Ectodermal cell (in vitro differentiated cells): ENCODE measurements around the gene MIER2.

Source experiments
- H3K27ac ChIP-seq: 2 replicates; pipeline ENCODE4 v1.7.0; 2013; ENCODE audit warnings: mild to moderate bottlenecking, low read depth, low read length; ENCODE audit not compliant: insufficient read depth, poor library complexity, severe bottlenecking
- H3K27me3 ChIP-seq: 2 replicates; pipeline ENCODE4 v1.7.0; 2013; ENCODE audit warnings: mild to moderate bottlenecking, low read length; ENCODE audit not compliant: insufficient read depth, control insufficient read depth, poor library complexity, severe bottlenecking
- H3K36me3 ChIP-seq: one replicate; pipeline ENCODE4 v1.7.0; 2013; ENCODE audit warnings: low read length; ENCODE audit not compliant: control insufficient read depth, insufficient read depth
- H3K4me1 ChIP-seq: one replicate; pipeline ENCODE4 v1.7.0; 2013; ENCODE audit warnings: low read length; ENCODE audit not compliant: control insufficient read depth, insufficient read depth
- H3K4me3 ChIP-seq: 2 replicates; pipeline ENCODE4 v1.7.0; 2013; ENCODE audit warnings: low read depth, low read length, control low read depth; ENCODE audit not compliant: insufficient read depth
- H3K9me3 ChIP-seq: 2 replicates; pipeline ENCODE4 v1.7.0; 2013; ENCODE audit warnings: mild to moderate bottlenecking, low read length, moderate library complexity; ENCODE audit not compliant: control insufficient read depth
- WGBS, 2 experiments: methylation state at CpG; one replicate each; pipeline ENCODE4 v1.1.7; 2013; ENCODE audit warnings: missing lambda C conversion rate in 2 of 2; 5-methylcytosine and 5-hydroxymethylcytosine counted together

The MIER2 gene

DNA sequence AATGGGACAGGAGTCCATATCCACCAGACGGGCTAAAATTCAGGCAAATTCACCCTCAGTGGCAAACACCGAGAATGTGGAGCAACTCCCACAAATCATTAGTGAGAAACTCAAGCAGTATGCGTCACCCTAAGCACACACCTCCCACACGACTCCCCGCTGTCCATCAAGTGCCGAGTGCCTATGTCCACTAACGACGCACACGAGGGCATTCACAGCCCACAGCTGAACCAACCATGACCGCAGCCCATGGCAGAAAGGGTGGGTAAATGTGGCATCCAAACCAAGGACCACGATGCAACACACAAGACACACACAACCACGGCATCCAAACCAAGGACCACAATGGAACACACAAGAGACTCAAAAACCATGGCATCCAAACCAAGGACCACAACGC, 22.0 kb downstream of the MIER2 start:
- Histone ChIP-seq H3K36me3 (peaks cover 66% of the 10 kb centered on the region), H3K4me3 (no peak overlapping the region), H3K27me3 (no peaks in the 10 kb centered on the region), H3K27ac (no peak overlapping the region), H3K4me1 (no peaks in the 10 kb centered on the region), H3K9me3 (no peaks in the 10 kb centered on the region)
- 93 to 96% methylated on average over 13 of the region's 13 CpGs for WGBS, 2 experiments

DNA sequence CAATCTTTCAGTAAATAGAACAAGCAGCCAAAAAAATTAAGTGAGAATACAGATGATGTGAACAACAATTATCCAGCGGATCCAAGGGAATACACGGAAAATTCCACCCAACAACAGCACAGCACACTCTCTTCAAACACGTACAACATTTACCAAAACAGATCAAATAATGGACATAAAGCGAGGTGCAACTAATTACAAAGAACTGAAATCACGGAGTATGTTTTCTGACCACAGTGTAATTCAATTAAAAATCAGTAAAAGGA, 26.2 kb downstream of the MIER2 start:
- Histone ChIP-seq H3K27ac (no peak overlapping the region), H3K4me1 (no peaks in the 10 kb centered on the region), H3K27me3 (no peaks in the 10 kb centered on the region), H3K9me3 (no peaks in the 10 kb centered on the region), H3K36me3 (peaks cover 47% of the 10 kb centered on the region), H3K4me3 (no peak overlapping the region)
- WGBS, 2 experiments, result 95 to 96% methylated on average over 5 of the region's 5 CpGs

DNA sequence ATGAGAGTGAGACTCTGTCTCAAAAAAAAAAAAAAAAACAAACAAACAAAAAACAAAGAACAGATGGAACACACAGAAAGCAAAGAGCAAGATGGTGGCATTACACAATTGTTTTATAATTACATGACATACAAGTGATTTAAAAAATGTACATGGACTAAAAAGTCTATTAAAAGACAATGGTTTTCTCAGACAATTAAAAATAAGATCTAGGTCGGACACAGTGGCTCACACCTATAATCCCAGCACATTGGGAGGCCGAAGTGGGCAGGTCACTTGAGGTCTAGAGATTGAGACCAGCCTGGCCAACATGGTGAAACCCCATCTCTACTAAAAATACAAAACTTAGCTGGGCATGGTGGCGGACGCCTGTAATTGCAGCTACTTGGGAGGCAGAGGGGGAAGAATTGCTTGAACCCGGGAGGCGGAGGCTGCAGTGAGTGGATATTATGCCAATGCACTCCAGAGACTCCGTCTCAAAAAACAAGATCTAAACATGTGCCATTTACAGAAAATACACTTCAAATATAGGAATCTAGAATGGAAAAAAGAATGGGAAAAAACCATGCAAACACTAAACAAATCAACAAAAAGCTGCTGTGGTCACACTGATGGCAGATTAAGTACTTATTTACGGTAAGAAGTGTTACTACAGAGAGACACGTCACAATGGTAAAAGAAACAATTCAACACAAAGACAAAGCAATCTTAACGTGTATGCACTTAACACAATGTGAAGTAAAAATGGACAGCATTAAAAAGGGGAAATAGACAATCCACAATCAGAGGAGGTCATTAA, 26.7 kb downstream of the MIER2 start:
- H3K27ac ChIP-seq, result no peak overlapping the region
- H3K4me1 ChIP-seq, result no peaks in the 10 kb centered on the region
- H3K27me3 ChIP-seq, result no peaks in the 10 kb centered on the region
- 93 to 94% methylated on average over 10 of the region's 10 CpGs for WGBS, 2 experiments
- H3K36me3 ChIP-seq, result peaks cover 42% of the 10 kb centered on the region
- no peak overlapping the region for H3K4me3 ChIP-seq
- H3K9me3 ChIP-seq, result no peaks in the 10 kb centered on the region

DNA sequence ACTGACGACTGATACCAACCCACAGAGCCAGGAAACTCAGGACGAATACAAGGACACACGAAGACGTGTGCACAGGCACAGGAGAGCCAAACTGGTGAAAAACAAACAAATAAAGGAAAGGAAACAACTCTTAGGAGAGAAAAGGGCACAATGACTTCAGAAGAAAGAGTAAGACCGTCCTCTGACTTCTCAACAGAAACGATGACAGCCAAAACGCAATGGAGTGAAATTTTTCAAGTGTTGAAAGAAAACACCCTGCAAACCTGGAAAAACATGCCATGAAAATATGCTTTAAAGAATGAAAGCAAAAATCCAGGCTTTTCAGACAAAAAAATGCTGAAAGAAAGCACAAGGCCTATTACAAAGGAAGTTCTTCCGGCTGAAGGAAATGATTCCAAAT, 28.8 kb downstream of the MIER2 start:
- Histone ChIP-seq H3K27ac (no peak overlapping the region), H3K27me3 (no peaks in the 10 kb centered on the region), H3K4me3 (no peak overlapping the region), H3K9me3 (no peaks in the 10 kb centered on the region), H3K36me3 (peaks cover 34% of the 10 kb centered on the region), H3K4me1 (no peaks in the 10 kb centered on the region)
- 92 to 96% methylated on average over 8 of the region's 8 CpGs for WGBS, 2 experiments

DNA sequence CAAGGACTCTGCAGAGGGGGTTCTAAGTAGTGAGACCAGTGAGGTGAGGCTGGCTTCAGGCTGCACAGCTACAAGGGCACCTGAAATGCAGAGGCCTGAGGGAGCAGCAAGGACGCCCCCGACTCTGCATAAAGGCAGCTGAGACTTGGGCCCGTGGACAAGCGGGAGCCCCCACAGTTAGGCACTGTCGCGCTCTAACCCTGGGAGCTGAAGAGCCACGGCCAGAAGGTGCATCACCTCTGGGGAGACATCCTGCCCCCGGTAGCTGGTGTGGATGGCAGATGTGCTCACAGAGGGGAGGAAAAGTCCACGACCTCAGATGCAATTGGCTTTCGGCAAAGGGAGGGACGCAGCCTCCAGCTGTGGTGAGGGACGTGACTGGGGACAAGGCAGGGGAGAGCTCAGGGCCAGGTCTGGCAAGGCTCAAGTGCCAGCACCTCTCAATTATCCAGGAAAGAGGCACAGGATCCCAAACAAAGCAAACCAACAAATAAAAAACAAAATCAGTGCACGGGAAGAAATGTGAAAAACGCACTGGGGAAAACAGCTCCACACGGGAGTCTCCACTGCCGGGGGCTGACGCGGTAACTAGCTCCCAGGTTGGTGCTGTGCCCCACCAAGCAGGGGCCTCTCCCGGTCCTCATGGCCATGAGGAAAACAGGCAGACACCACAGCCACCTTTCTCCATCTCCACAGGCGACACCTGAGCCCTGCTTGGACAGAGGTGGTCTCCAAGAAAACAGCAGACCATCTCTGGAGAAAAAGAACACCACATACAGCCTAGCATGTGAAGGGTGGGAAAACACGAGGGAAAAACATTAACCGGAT, 30.4 kb downstream of the MIER2 start:
- Histone ChIP-seq H3K27me3 (no peaks in the 10 kb centered on the region), H3K4me1 (no peaks in the 10 kb centered on the region), H3K9me3 (no peaks in the 10 kb centered on the region), H3K27ac (no peak overlapping the region), H3K36me3 (peaks cover 29% of the 10 kb centered on the region), H3K4me3 (no peak overlapping the region)
- WGBS, 2 experiments, result 94% methylated on average over 22 of the region's 22 CpGs

DNA sequence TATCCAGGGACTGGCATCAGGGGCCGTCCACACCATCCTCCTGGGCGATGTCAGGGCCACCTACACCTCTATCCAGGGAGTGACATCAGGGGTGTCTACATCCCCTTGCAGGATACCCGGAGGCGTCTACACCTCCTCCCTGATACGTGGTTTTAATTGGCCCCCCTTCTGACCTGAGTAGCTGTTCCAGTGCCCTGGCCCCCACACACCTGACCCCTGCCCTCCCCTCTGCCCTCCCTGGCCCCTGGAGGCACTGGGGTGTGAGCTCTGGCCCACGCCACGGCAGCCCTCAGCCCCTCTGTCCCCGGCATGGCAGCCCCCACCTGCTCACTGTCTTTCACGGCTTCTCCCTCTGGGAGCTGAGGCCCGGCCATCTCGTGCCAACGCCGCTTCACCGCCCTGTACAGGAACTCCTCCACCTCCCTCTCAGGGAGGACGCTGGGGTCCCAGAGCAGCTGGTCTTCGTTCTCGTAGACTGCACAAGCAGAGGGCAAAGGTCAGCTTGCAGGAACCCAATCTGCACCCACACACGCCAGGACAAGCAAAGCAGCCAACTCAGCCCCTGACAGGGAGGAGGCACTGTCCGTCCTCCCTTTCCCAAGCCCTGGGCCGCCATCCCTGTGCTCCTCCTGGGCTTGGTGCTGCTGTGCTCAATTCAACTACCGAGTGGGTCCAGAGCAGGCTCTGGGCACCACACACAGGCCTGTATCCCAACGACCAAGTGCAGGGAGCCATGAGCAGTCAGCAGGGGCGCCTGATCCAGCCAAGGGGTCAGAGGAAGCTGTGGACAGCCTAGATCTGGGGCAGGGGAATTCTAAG, 31.2 kb downstream of the MIER2 start:
- 91 to 94% methylated on average over 23 of the region's 23 CpGs for WGBS, 2 experiments
- Histone ChIP-seq H3K4me1 (no peaks in the 10 kb centered on the region), H3K27me3 (no peaks in the 10 kb centered on the region), H3K4me3 (no peak overlapping the region), H3K9me3 (no peaks in the 10 kb centered on the region), H3K36me3 (peaks cover 28% of the 10 kb centered on the region), H3K27ac (no peak overlapping the region)

DNA sequence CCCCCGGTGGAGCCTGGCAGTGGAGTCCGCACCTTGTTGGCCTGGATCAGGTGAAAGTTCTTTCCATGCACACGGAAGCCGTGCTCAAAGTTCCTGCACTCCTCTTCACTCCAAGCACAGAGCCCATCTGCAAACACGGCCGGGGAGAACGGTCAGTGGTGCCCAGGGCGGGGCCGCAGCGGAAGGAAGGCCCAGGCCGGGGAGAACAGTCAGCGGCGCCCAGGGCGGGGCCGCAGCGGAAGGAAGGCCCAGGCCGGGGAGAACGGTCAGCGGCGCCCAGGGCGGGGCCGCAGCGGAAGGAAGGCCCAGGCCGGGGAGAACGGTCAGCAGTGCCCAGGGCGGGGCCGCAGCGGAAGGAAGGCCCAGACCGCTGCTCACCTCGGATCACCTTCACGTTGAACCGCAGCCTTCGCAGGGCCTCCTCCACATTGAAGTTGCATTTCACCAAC, 32.8 kb downstream of the MIER2 start:
- H3K4me1 ChIP-seq, result no peaks in the 10 kb centered on the region
- no peak overlapping the region for H3K27ac ChIP-seq
- H3K9me3 ChIP-seq, result no peaks in the 10 kb centered on the region
- H3K4me3 ChIP-seq, result no peak overlapping the region
- 96 to 97% methylated on average over 33 of the region's 33 CpGs for WGBS, 2 experiments
- H3K36me3 ChIP-seq, result peaks cover 33% of the 10 kb centered on the region
- H3K27me3 ChIP-seq, result no peaks in the 10 kb centered on the region

DNA sequence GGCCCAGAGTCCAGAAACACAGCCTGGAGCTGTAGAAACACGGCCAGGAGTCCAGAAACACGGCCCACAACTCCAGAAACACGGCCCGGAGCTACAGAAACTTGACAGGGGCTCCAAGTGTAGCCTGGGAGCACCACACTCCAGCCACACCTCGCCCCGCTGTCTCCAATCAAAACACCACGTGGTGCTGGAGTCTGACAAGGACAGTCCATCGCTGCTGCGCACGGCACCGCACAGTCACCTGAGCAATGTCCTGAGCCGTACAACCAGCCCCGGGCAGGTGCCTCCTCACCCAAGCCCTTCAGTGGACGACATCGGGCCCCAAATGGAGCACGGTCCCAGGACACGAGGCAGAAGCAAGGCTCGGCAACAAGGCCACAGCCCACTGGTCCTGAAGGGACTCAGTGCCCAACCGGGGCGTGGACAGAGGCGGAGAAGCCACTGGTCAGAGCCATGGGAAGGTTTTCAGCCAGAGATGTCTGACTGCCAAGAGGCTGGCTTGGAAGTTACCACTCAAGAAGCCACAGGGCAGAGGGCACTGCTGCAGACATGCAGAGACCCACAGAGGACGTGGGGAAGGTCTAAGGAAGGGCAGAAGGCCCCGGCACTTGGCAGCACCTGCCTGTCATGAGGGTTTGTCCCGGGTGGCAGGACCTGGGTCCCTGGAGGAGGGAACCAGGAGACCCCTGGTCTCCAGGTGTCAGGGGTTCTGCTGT, 33.7 kb downstream of the MIER2 start:
- Histone ChIP-seq H3K9me3 (no peaks in the 10 kb centered on the region), H3K36me3 (peaks cover 37% of the 10 kb centered on the region), H3K4me3 (no peak overlapping the region), H3K27me3 (no peaks in the 10 kb centered on the region), H3K27ac (no peak overlapping the region), H3K4me1 (no peaks in the 10 kb centered on the region)
- WGBS, 2 experiments, result 95% methylated on average over 24 of the region's 24 CpGs

DNA sequence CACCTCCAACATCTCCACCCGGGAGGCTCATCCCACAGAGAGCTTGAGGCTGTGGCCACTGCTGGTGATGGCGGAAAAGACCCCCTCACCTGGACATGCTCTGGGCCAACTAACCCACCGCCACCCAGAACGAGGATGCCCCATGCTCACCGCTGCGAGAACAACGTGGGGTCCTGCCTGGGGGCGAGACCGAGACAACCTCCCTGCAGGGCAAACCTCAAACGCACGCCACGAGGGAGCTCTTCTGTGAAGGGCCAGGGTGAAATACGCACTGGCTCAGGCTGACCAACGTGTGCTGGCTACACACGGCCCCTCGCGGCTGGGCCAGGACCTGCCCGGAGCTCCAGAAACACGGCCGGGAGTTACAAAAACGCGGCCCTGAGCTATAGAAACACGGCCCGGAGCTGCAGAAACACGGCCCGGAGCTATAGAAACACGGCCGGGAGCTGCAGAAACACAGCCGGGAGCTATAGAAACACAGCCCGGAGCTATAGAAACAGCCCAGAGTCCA, 34.4 kb downstream of the MIER2 start:
- 74% methylated on average over 30 of the region's 30 CpGs for WGBS, 2 experiments
- H3K4me3 ChIP-seq, result no peak overlapping the region
- no peaks in the 10 kb centered on the region for H3K27me3 ChIP-seq
- H3K36me3 ChIP-seq, result peaks cover 37% of the 10 kb centered on the region
- no peaks in the 10 kb centered on the region for H3K9me3 ChIP-seq
- no peaks in the 10 kb centered on the region for H3K4me1 ChIP-seq
- H3K27ac ChIP-seq, result no peak overlapping the region
